CD14-positive monocyte (primary cell): ENCODE measurements around the gene PANK4. TPM values are rescaled to one million over a fixed set of nuclear protein-coding genes. Genes with fewer than 3 reads are reported as not detected.

ENCODE experiments used
- DNase-seq, 3 donors: peaks; one replicate each; pipeline ENCODE4 v3.0.0-alpha.2; 2011 to 2022
- H2AFZ ChIP-seq: 2 replicates; pipeline ENCODE4 v1.6.0; 2012; ENCODE audit warnings: mild to moderate bottlenecking, low read depth, low read length, inconsistent platforms; ENCODE audit not compliant: insufficient read depth, poor library complexity, severe bottlenecking
- H3K27ac ChIP-seq, 2 donors: 1 replicate in 1 of 2; 2 replicates in 1 of 2; pipeline ENCODE4 v1.5.1; 2012 to 2013; ENCODE audit warnings: low read length in 2 of 2, control low read depth in 1 of 2, inconsistent platforms in 1 of 2, low read depth in 1 of 2, mild to moderate bottlenecking in 1 of 2
- H3K27me3 ChIP-seq, 2 donors: one replicate each; pipeline versions ENCODE4 v1.6.0 to v1.6.1; 2011 to 2013; ENCODE audit warnings: low read length in 2 of 2; ENCODE audit not compliant: control insufficient read depth in 2 of 2, insufficient read depth in 2 of 2
- H3K36me3 ChIP-seq, 2 donors: replicated peaks in 1 of 2; 1 replicate in 1 of 2; 2 replicates in 1 of 2; pipeline versions ENCODE4 v1.5.1 to v1.6.1; 2012 to 2013; ENCODE audit warnings: low read length in 2 of 2, control low read depth in 1 of 2, inconsistent platforms in 1 of 2, mild to moderate bottlenecking in 1 of 2; ENCODE audit not compliant: insufficient read depth in 2 of 2, control insufficient read depth in 1 of 2
- H3K4me1 ChIP-seq, 2 donors: 1 replicate in 1 of 2; 2 replicates in 1 of 2; pipeline versions ENCODE4 v1.5.1 to v1.6.1; 2012 to 2013; ENCODE audit warnings: low read length in 2 of 2, control low read depth in 1 of 2, inconsistent platforms in 1 of 2, mild to moderate bottlenecking in 1 of 2, moderate library complexity in 1 of 2; ENCODE audit not compliant: insufficient read depth in 2 of 2, control insufficient read depth in 1 of 2
- H3K4me2 ChIP-seq: replicated peaks from 2 replicates; pipeline ENCODE3; 2012; ENCODE audit warnings: low read length, moderate library complexity, mild to moderate bottlenecking; ENCODE audit not compliant: poor library complexity, severe bottlenecking; ENCODE audit errors: extremely low read depth
- H3K4me3 ChIP-seq, 3 experiments: fragments of 200-600 bp in 1 of 3; sonication (generic) in 1 of 3; replicated peaks in 1 of 3; 1 replicate in 2 of 3; 2 replicates in 1 of 3; pipeline ENCODE4 v1.5.1; 2011 to 2013; ENCODE audit warnings: low read length in 3 of 3, mild to moderate bottlenecking in 3 of 3, control low read depth in 2 of 3, low read depth in 2 of 3, inconsistent platforms in 1 of 3, moderate library complexity in 1 of 3
- H3K79me2 ChIP-seq: 2 replicates; pipeline ENCODE4 v1.6.0; 2012; ENCODE audit warnings: mild to moderate bottlenecking, control low read depth, inconsistent platforms, low read length, moderate library complexity; ENCODE audit not compliant: insufficient read depth
- H3K9ac ChIP-seq: 2 replicates; pipeline ENCODE4 v1.6.0; 2017; ENCODE audit warnings: low read length, mild to moderate bottlenecking; ENCODE audit not compliant: insufficient read depth, poor library complexity, severe bottlenecking
- H3K9me3 ChIP-seq, 2 donors: replicated peaks in 1 of 2; 1 replicate in 1 of 2; 2 replicates in 1 of 2; pipeline versions ENCODE4 v1.5.1 to v1.6.1; 2012 to 2013; ENCODE audit warnings: low read length in 2 of 2, control low read depth in 1 of 2; ENCODE audit not compliant: control insufficient read depth in 1 of 2, insufficient read depth in 1 of 2
- H4K20me1 ChIP-seq: 2 replicates; pipeline ENCODE4 v1.6.0; 2012; ENCODE audit warnings: mild to moderate bottlenecking, low read length, control low read depth, moderate library complexity; ENCODE audit not compliant: insufficient read depth
- H3K27ac Mint-ChIP-seq, 7 donors: one replicate each; pipeline ENCODE4 v1.8.0; 2020; ENCODE audit warnings: mild to moderate bottlenecking in 7 of 7, mixed read lengths in 7 of 7, moderate library complexity in 6 of 7, inconsistent platforms in 2 of 7
- H3K27me3 Mint-ChIP-seq, 3 donors: one replicate each; pipeline ENCODE4 v1.8.0; 2021 to 2022; ENCODE audit warnings: low read depth in 3 of 3, mild to moderate bottlenecking in 3 of 3, mixed read lengths in 3 of 3, moderate library complexity in 3 of 3, inconsistent platforms in 1 of 3
- H3K36me3 Mint-ChIP-seq, 2 donors: one replicate each; pipeline ENCODE4 v1.8.0; 2020; ENCODE audit warnings: mixed read lengths in 2 of 2, inconsistent platforms in 1 of 2, mild to moderate bottlenecking in 1 of 2
- H3K4me1 Mint-ChIP-seq: one replicate; pipeline ENCODE4 v1.8.0; 2020; ENCODE audit warnings: mild to moderate bottlenecking, mixed read lengths
- H3K4me3 Mint-ChIP-seq, 2 donors: one replicate each; pipeline ENCODE4 v1.8.0; 2020; ENCODE audit warnings: mild to moderate bottlenecking in 2 of 2, mixed read lengths in 2 of 2, moderate library complexity in 1 of 2
- H3K9me3 Mint-ChIP-seq, 7 donors: one replicate each; pipeline ENCODE4 v1.8.0; 2020 to 2022; ENCODE audit warnings: mixed read lengths in 7 of 7, mild to moderate bottlenecking in 6 of 7, moderate library complexity in 6 of 7, inconsistent platforms in 2 of 7
- WGBS: methylation state at CpG from one replicate; pipeline ENCODE4 v1.1.5; 2013; ENCODE audit warnings: missing lambda C conversion rate; ENCODE audit not compliant: insufficient coverage; 5-methylcytosine and 5-hydroxymethylcytosine counted together
- intact Hi-C, 2 donors: fragments of 100-400 bp; cut with micrococcal nuclease; formaldehyde crosslinking; loops; one replicate each; pipeline versions ENCODE4 v1.15.0 to v1.15.1; 2023
- polyA plus RNA-seq, 3 donors: library from polyadenylated mRNA; depleted of rRNA in 1 of 3; unstranded in 2 of 3; stranded (reverse) in 1 of 3; fragments of 300-500 nt in 2 of 3; fragments of >200 nt in 1 of 3; fragmentation: Illumina TruSeq in 2 of 3; gene quantifications; 1 replicate in 2 of 3; 2 replicates in 1 of 3; pipeline ENCODE4 v1.2.3, GENCODE V29; 2012 to 2021
- TF ChIP-seq, protein P1 (sequence below): fragments of 200-600 bp; IDR thresholded peaks from one replicate; pipeline ENCODE4 v1.8.0; 2022; ENCODE audit warnings: antibody characterized with exemption, mild to moderate bottlenecking

PANK4 gene
- polyA plus RNA-seq, 3 donors: 11.9 to 30.2 (median 13.7) TPM

DNA sequence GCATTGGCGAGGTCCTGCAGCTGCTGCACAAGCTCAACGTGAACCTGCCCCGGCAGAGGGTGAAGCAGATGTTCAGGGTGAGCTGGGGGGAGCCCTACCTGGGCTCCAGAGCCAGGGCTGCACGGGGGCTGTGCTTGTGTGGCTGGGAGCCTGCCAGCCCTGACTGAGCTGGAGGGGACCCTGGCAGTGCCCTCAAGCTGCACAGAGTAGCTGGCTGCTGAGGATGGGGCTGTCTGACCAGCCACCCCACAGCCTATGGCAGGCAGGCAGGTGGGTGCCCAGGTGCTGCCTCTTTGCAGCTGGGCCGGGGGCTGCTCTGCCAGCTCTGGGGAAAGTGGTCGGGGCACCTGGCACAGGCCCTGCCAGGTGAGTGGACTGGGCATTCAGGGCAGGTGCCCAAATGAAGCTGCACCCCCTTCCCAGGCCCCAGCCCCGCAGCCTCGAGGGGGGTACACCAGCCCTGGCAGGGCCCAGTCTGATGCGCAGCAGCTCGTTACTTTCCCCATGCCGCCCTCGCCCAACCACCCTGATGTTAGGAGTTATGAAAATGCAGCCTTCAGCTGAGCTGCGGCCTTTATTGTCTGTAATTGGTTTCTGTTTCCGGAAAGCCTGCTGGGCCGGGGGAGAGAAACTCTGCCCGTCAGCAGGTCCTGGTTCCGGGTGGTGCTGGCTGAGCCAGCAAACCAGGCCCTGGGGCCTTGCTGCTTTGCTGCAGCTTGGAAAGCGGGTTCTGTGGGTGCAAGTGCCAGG is 46.0 kb downstream of the PANK4 start:
- H3K4me3 Mint-ChIP-seq: no peak overlapping the region
- H3K4me2 ChIP-seq: no peak overlapping the region
- H3K9me3 ChIP-seq: no peaks in the 10 kb centered on the region
- H3K27me3 Mint-ChIP-seq: peaks cover 0 to 4% (median 1%) of the 10 kb centered on the region in 3 donors
- H3K27me3 ChIP-seq: no peaks in the 10 kb centered on the region
- no peaks in the 10 kb centered on the region for H3K36me3 Mint-ChIP-seq
- H3K36me3 ChIP-seq: no peaks in the 10 kb centered on the region
- TF ChIP-seq, protein P1, sequence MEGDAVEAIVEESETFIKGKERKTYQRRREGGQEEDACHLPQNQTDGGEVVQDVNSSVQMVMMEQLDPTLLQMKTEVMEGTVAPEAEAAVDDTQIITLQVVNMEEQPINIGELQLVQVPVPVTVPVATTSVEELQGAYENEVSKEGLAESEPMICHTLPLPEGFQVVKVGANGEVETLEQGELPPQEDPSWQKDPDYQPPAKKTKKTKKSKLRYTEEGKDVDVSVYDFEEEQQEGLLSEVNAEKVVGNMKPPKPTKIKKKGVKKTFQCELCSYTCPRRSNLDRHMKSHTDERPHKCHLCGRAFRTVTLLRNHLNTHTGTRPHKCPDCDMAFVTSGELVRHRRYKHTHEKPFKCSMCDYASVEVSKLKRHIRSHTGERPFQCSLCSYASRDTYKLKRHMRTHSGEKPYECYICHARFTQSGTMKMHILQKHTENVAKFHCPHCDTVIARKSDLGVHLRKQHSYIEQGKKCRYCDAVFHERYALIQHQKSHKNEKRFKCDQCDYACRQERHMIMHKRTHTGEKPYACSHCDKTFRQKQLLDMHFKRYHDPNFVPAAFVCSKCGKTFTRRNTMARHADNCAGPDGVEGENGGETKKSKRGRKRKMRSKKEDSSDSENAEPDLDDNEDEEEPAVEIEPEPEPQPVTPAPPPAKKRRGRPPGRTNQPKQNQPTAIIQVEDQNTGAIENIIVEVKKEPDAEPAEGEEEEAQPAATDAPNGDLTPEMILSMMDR: no peak
- no peaks in the 10 kb centered on the region for H3K4me1 ChIP-seq
- no peak overlapping the region for H2AFZ ChIP-seq
- H3K4me3 ChIP-seq: no peak overlapping the region
- 92% methylated on average over 18 of the region's 18 CpGs for WGBS
- no peaks in the 10 kb centered on the region for H3K79me2 ChIP-seq
- H3K27ac ChIP-seq: no peak overlapping the region
- H3K9ac ChIP-seq: no peak overlapping the region
- no peaks in the 10 kb centered on the region for H3K9me3 Mint-ChIP-seq
- no peaks in the 10 kb centered on the region for H4K20me1 ChIP-seq
- DNase-seq: no peak
- H3K4me1 Mint-ChIP-seq: no peaks in the 10 kb centered on the region
- no peak overlapping the region for H3K27ac Mint-ChIP-seq
- intact Hi-C loops: no loop called here

DNA sequence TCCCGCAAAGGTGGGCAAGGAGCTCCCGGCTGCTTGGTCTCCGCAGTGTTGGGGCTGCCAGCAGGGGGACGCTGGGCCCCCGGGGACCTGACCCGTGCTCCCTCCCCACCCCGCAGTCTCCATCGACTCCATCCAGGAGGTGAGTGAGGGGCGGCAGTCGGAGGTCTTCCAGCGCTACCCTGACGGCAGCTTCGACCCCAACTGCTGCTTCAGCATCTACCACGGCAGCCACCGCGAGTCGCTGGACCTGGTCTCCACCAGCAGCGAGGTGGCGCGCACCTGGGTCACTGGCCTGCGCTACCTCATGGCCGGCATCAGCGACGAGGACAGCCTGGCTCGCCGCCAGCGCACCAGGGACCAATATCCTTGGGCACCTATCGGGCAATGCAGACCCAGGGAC is 46.8 kb downstream of the PANK4 start:
- H3K36me3 ChIP-seq: no peaks in the 10 kb centered on the region
- H3K27me3 ChIP-seq: no peaks in the 10 kb centered on the region
- no peak overlapping the region for H3K4me2 ChIP-seq
- H3K27ac ChIP-seq: no peak overlapping the region
- Mint-ChIP-seq H3K27ac (no peak overlapping the region), H3K36me3 (no peaks in the 10 kb centered on the region), H3K4me1 (no peaks in the 10 kb centered on the region), H3K27me3 (peaks cover 0 to 4% (median 1%) of the 10 kb centered on the region in 3 donors), H3K4me3 (no peak overlapping the region), H3K9me3 (no peaks in the 10 kb centered on the region)
- H3K4me1 ChIP-seq: no peaks in the 10 kb centered on the region
- H3K9ac ChIP-seq: no peak overlapping the region
- no peak overlapping the region for H3K4me3 ChIP-seq
- H3K79me2 ChIP-seq: no peaks in the 10 kb centered on the region
- H4K20me1 ChIP-seq: no peaks in the 10 kb centered on the region
- WGBS: 91% methylated on average over 28 of the region's 28 CpGs
- intact Hi-C loops: no loop called here
- TF ChIP-seq, protein P1: no peak
- no peak for DNase-seq
- no peak overlapping the region for H2AFZ ChIP-seq
- no peaks in the 10 kb centered on the region for H3K9me3 ChIP-seq
